ENCODE data around the gene TAF1D.

Gene TAF1D

GRCh38 chr11:93719310-93719709, 22.0 kb downstream of the TAF1D start:
- DNase-seq = no peak

GRCh38 chr11:93718057-93718563, 23.2 kb downstream of the TAF1D start:
- DNase-seq = no peak

GRCh38 chr11:93717501-93717900, 23.8 kb downstream of the TAF1D start:
- no peak for DNase-seq

GRCh38 chr11:93715797-93716396, 25.4 kb downstream of the TAF1D start:
- no peak for DNase-seq

- no peak for DNase-seq
Measured at GRCh38 chr11:93712678-93713077, 28.6 kb downstream of the TAF1D start.

GRCh38 chr11:93710239-93710638, 31.1 kb downstream of the TAF1D start:
- DNase-seq = no peak

- no peak for DNase-seq
Measured at GRCh38 chr11:93704237-93704636, 37.1 kb downstream of the TAF1D start.

GRCh38 chr11:93700830-93701229, 40.5 kb downstream of the TAF1D start:
- no peak for DNase-seq

GRCh38 chr11:93697611-93698010, 43.7 kb downstream of the TAF1D start:
- no peak for DNase-seq

GRCh38 chr11:93694557-93694956, 46.7 kb downstream of the TAF1D start:
- no peak for DNase-seq

GRCh38 chr11:93694109-93694508, 47.2 kb downstream of the TAF1D start:
- DNase-seq = no peak

- DNase-seq = no peak
Measured at GRCh38 chr11:93689240-93689639, 52.1 kb downstream of the TAF1D start.

GRCh38 chr11:93686812-93687211, 54.5 kb downstream of the TAF1D start:
- DNase-seq = no peak

- DNase-seq = no peak
Measured at GRCh38 chr11:93686226-93686625, 55.1 kb downstream of the TAF1D start.

Measured in activated T-cell treated with anti-CD3 and anti-CD28 coated beads for 4 hours (primary cell).